WTC11 (cell line): ENCODE measurements around the gene FYCO1. TPM values are rescaled to one million over a fixed set of nuclear protein-coding genes. Genes with fewer than 3 reads are reported as not detected.

Source experiments
- ATAC-seq: fragments of 200-7000 bp; cut with Tn5 transposase; 2 replicates; pipeline ENCODE4 v1.10.0; 2021; ENCODE audit warnings: mild to moderate bottlenecking, moderate library complexity
- CTCF ChIA-PET: fragments of 300-600 bp; sonication (Branson Sonifier 250); formaldehyde crosslinking; loops from one replicate; lab custom pipeline; 2021; ENCODE audit warnings: antibody characterized with exemption; lab: Charles Lee
- POLR2A ChIA-PET: fragments of 350-600 bp; sonication (Branson Sonifier 250); formaldehyde crosslinking; loops from one replicate; lab custom pipeline; 2021; ENCODE audit warnings: antibody characterized with exemption; lab: Charles Lee
- DNase-seq: peaks from one replicate; pipeline ENCODE4 v3.0.0; 2021; ENCODE audit warnings: low spot score
- H3K27ac Mint-ChIP-seq: 2 replicates; pipeline ENCODE4 v1.8.0; 2021; ENCODE audit warnings: mixed read lengths
- H3K27me3 Mint-ChIP-seq: 2 replicates; pipeline ENCODE4 v1.8.0; 2021; ENCODE audit warnings: low read depth, mild to moderate bottlenecking, moderate library complexity, mixed read lengths
- H3K36me3 Mint-ChIP-seq: 2 replicates; pipeline ENCODE4 v1.8.0; 2021; ENCODE audit warnings: mixed read lengths
- H3K4me1 Mint-ChIP-seq: 2 replicates; pipeline ENCODE4 v1.8.0; 2022; ENCODE audit warnings: mixed read lengths
- H3K4me3 Mint-ChIP-seq: 2 replicates; pipeline ENCODE4 v1.8.0; 2021; ENCODE audit warnings: mild to moderate bottlenecking, moderate library complexity, mixed read lengths
- H3K9me3 Mint-ChIP-seq: 2 replicates; pipeline ENCODE4 v1.8.0; 2021; ENCODE audit warnings: mixed read lengths
- CREB1 ChIP-seq: sonication (generic); formaldehyde crosslinking; IDR thresholded peaks from 2 replicates; pipeline ENCODE4 v1.8.0; 2023; ENCODE audit warnings: mild to moderate bottlenecking, missing genetic modification reagents
- ETV6 ChIP-seq: sonication (generic); formaldehyde crosslinking; IDR thresholded peaks from 2 replicates; pipeline ENCODE4 v1.8.1; 2022; ENCODE audit warnings: mild to moderate bottlenecking, missing genetic modification reagents
- FOXP1 ChIP-seq: sonication (generic); formaldehyde crosslinking; IDR thresholded peaks from 2 replicates; pipeline ENCODE4 v1.8.0; 2022; ENCODE audit warnings: missing genetic modification reagents, mild to moderate bottlenecking, moderate library complexity, borderline replicate concordance
- GRHL2 ChIP-seq: fragments of 250-450 bp; sonication (Bioruptor Pico); IDR thresholded peaks from 2 replicates; pipeline ENCODE4 v1.8.0; 2022; ENCODE audit warnings: mild to moderate bottlenecking, moderate library complexity; ENCODE audit not compliant: insufficient replicate concordance, severe bottlenecking
- HMGA2 ChIP-seq: fragments of 250-450 bp; sonication (Bioruptor Pico); IDR thresholded peaks from 2 replicates; pipeline ENCODE4 v1.4.0; 2021; ENCODE audit warnings: mild to moderate bottlenecking, moderate library complexity
- IRF2 ChIP-seq: sonication (generic); formaldehyde crosslinking; IDR thresholded peaks from 2 replicates; pipeline ENCODE4 v1.8.0; 2022; ENCODE audit warnings: low read depth, missing genetic modification reagents, borderline replicate concordance
- JAZF1 ChIP-seq: fragments of 250-450 bp; sonication (Bioruptor Pico); IDR thresholded peaks from 2 replicates; pipeline ENCODE4 v1.9.0; 2021; ENCODE audit warnings: moderate library complexity, mild to moderate bottlenecking, inconsistent platforms
- MXD4 ChIP-seq: fragments of 250-450 bp; sonication (Bioruptor Pico); IDR thresholded peaks from 2 replicates; pipeline ENCODE4 v1.8.0; 2021; ENCODE audit warnings: mild to moderate bottlenecking, moderate library complexity, borderline replicate concordance
- RORB ChIP-seq: fragments of 250-450 bp; sonication (Bioruptor Pico); IDR thresholded peaks from 2 replicates; pipeline ENCODE4 v1.9.0; 2021; ENCODE audit warnings: mild to moderate bottlenecking
- SMAD3 ChIP-seq: sonication (generic); formaldehyde crosslinking; IDR thresholded peaks from 2 replicates; pipeline ENCODE4 v1.8.0; 2022; ENCODE audit warnings: missing genetic modification reagents, mild to moderate bottlenecking, borderline replicate concordance
- SMAD4 ChIP-seq: sonication (generic); formaldehyde crosslinking; IDR thresholded peaks from 2 replicates; pipeline ENCODE4 v1.8.0; 2022; ENCODE audit warnings: mild to moderate bottlenecking, missing genetic modification reagents
- SOX15 ChIP-seq: fragments of 250-450 bp; sonication (Bioruptor Pico); IDR thresholded peaks from 2 replicates; pipeline ENCODE4 v1.9.0; 2021; ENCODE audit warnings: mild to moderate bottlenecking
- TEAD1 ChIP-seq: sonication (generic); formaldehyde crosslinking; IDR thresholded peaks from 2 replicates; pipeline ENCODE4 v1.8.0; 2022; ENCODE audit warnings: mild to moderate bottlenecking, missing genetic modification reagents
- TEAD4 ChIP-seq: sonication (generic); formaldehyde crosslinking; IDR thresholded peaks from 2 replicates; pipeline ENCODE4 v1.8.0; 2022; ENCODE audit warnings: mild to moderate bottlenecking, missing genetic modification reagents
- ZNF138 ChIP-seq: sonication (generic); formaldehyde crosslinking; conservative IDR thresholded peaks from 2 replicates; pipeline ENCODE4 v1.8.1; 2022; ENCODE audit warnings: mild to moderate bottlenecking, moderate library complexity, missing genetic modification reagents
- ZNF317 ChIP-seq: sonication (generic); formaldehyde crosslinking; IDR thresholded peaks from 2 replicates; pipeline ENCODE4 v1.8.1; 2023; ENCODE audit warnings: low read depth, mild to moderate bottlenecking, moderate library complexity, missing genetic modification reagents, borderline replicate concordance
- ZNF416 ChIP-seq: fragments of 250-450 bp; sonication (Bioruptor Pico); IDR thresholded peaks from 2 replicates; pipeline ENCODE4 v1.9.0; 2021; ENCODE audit warnings: mild to moderate bottlenecking, inconsistent platforms
- total RNA-seq: library from RNA; stranded (reverse); gene quantifications from 3 replicates; pipeline ENCODE4 v1.2.3, GENCODE V29; 2021
- TF ChIP-seq, protein P1 (sequence below): sonication (generic); formaldehyde crosslinking; IDR thresholded peaks from 2 replicates; pipeline ENCODE4 v1.8.0; 2022; ENCODE audit warnings: mild to moderate bottlenecking, missing genetic modification reagents
- TF ChIP-seq, protein P2 (sequence below): sonication (generic); formaldehyde crosslinking; IDR thresholded peaks from 2 replicates; pipeline ENCODE4 v1.8.0; 2022; ENCODE audit warnings: missing genetic modification reagents
- TF ChIP-seq, protein P3 (sequence below): sonication (generic); formaldehyde crosslinking; IDR thresholded peaks from 2 replicates; pipeline ENCODE4 v1.8.0; 2023; ENCODE audit warnings: missing genetic modification reagents
- TF ChIP-seq, protein P4 (sequence below): sonication (generic); formaldehyde crosslinking; IDR thresholded peaks from 2 replicates; pipeline ENCODE4 v1.8.1; 2022; ENCODE audit warnings: low read depth, missing genetic modification reagents, borderline replicate concordance
- TF ChIP-seq, protein P5 (sequence below): sonication (generic); formaldehyde crosslinking; IDR thresholded peaks from 2 replicates; pipeline ENCODE4 v1.8.1; 2022; ENCODE audit warnings: mild to moderate bottlenecking, missing genetic modification reagents, moderate library complexity, borderline replicate concordance
- TF ChIP-seq, protein P6 (sequence below): fragments of 250-450 bp; sonication (Bioruptor Pico); IDR thresholded peaks from 2 replicates; pipeline ENCODE4 v1.8.0; 2021; ENCODE audit warnings: mild to moderate bottlenecking
- TF ChIP-seq, protein P7 (sequence below): fragments of 250-450 bp; sonication (Bioruptor Pico); IDR thresholded peaks from 2 replicates; pipeline ENCODE4 v2.1.2; 2022; ENCODE audit warnings: mild to moderate bottlenecking, moderate library complexity

The FYCO1 gene
- total RNA-seq, 1 experiment from 2014 or later: 13.9 TPM

DNA sequence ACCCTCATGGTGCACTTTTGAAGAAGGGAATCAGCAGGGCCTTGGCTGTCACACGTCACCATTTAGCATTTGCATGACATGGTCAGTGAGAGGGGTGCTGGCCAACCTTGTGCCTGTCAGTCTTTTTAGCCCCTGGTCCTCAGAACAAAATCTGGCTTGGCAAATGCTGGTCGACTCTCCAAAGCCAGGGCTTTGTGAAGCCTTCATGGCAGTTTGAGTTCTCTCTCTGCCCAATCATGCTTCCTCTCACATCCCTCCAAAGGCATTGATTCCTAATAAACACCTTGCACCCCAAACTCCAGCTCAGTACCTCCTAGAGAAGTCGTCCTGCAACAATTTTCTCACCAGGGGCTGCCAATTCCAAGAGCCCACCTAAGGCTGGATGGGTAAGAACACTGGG is 89.9 kb downstream of the FYCO1 start:
- Mint-ChIP-seq H3K4me3 (no peak overlapping the region), H3K4me1 (no peaks in the 10 kb centered on the region), H3K36me3 (no peaks in the 10 kb centered on the region), H3K27me3 (no peaks in the 10 kb centered on the region), H3K27ac (no peak overlapping the region), H3K9me3 (peaks cover 4% of the 10 kb centered on the region; the same call in 1 of the 2 replicates)
- CTCF ChIA-PET: no interaction called here
- DNase-seq: no peak
- no peak for TF ChIP-seq MXD4 (CRISPR knock-in tag)
- TF ChIP-seq SMAD4: no peak
- TF ChIP-seq ETV6: no peak
- no peak for TF ChIP-seq JAZF1 (CRISPR knock-in tag)
- TF ChIP-seq, protein P1, sequence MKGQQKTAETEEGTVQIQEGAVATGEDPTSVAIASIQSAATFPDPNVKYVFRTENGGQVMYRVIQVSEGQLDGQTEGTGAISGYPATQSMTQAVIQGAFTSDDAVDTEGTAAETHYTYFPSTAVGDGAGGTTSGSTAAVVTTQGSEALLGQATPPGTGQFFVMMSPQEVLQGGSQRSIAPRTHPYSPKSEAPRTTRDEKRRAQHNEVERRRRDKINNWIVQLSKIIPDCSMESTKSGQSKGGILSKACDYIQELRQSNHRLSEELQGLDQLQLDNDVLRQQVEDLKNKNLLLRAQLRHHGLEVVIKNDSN (CRISPR knock-in tag): no peak
- TF ChIP-seq ZNF138 (CRISPR knock-in tag): no peak
- TF ChIP-seq HMGA2 (CRISPR knock-in tag): no peak
- TF ChIP-seq ZNF317 (CRISPR knock-in tag): no peak
- no peak for TF ChIP-seq TEAD4 (CRISPR knock-in tag)
- no peak for TF ChIP-seq ZNF416 (CRISPR knock-in tag)
- TF ChIP-seq GRHL2 (CRISPR knock-in tag): no peak
- no peak for TF ChIP-seq RORB (CRISPR knock-in tag)
- TF ChIP-seq, protein P2, sequence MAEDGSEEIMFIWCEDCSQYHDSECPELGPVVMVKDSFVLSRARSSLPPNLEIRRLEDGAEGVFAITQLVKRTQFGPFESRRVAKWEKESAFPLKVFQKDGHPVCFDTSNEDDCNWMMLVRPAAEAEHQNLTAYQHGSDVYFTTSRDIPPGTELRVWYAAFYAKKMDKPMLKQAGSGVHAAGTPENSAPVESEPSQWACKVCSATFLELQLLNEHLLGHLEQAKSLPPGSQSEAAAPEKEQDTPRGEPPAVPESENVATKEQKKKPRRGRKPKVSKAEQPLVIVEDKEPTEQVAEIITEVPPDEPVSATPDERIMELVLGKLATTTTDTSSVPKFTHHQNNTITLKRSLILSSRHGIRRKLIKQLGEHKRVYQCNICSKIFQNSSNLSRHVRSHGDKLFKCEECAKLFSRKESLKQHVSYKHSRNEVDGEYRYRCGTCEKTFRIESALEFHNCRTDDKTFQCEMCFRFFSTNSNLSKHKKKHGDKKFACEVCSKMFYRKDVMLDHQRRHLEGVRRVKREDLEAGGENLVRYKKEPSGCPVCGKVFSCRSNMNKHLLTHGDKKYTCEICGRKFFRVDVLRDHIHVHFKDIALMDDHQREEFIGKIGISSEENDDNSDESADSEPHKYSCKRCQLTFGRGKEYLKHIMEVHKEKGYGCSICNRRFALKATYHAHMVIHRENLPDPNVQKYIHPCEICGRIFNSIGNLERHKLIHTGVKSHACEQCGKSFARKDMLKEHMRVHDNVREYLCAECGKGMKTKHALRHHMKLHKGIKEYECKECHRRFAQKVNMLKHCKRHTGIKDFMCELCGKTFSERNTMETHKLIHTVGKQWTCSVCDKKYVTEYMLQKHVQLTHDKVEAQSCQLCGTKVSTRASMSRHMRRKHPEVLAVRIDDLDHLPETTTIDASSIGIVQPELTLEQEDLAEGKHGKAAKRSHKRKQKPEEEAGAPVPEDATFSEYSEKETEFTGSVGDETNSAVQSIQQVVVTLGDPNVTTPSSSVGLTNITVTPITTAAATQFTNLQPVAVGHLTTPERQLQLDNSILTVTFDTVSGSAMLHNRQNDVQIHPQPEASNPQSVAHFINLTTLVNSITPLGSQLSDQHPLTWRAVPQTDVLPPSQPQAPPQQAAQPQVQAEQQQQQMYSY (CRISPR knock-in tag): no peak
- no peak for TF ChIP-seq FOXP1 (CRISPR knock-in tag)
- TF ChIP-seq, protein P3, sequence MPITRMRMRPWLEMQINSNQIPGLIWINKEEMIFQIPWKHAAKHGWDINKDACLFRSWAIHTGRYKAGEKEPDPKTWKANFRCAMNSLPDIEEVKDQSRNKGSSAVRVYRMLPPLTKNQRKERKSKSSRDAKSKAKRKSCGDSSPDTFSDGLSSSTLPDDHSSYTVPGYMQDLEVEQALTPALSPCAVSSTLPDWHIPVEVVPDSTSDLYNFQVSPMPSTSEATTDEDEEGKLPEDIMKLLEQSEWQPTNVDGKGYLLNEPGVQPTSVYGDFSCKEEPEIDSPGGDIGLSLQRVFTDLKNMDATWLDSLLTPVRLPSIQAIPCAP (CRISPR knock-in tag): no peak
- TF ChIP-seq TEAD1 (CRISPR knock-in tag): no peak
- TF ChIP-seq SMAD3 (CRISPR knock-in tag): no peak
- TF ChIP-seq, protein P4, sequence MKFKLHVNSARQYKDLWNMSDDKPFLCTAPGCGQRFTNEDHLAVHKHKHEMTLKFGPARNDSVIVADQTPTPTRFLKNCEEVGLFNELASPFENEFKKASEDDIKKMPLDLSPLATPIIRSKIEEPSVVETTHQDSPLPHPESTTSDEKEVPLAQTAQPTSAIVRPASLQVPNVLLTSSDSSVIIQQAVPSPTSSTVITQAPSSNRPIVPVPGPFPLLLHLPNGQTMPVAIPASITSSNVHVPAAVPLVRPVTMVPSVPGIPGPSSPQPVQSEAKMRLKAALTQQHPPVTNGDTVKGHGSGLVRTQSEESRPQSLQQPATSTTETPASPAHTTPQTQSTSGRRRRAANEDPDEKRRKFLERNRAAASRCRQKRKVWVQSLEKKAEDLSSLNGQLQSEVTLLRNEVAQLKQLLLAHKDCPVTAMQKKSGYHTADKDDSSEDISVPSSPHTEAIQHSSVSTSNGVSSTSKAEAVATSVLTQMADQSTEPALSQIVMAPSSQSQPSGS (CRISPR knock-in tag): no peak
- TF ChIP-seq SOX15 (CRISPR knock-in tag): no peak
- POLR2A ChIA-PET: no interaction called here
- ATAC-seq: no peak

DNA sequence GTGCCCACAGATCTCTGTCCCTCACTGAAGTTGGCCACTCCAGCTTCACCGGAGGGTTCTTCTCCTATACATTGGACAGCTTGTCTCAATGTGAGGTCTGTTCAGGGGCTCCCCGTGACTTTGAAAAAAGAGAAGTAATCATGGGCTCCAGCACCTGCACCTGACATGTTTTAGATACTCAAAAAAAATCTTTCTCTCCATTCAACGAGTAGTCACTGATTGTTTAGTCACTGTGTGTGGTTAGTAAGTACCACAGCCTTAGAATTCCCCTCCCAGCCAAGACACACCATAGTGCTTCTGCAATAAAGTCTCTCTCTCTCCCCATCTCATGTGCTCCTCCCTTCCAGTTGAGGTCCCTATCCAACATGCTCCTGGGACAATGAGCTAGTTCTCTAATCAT is 90.7 kb downstream of the FYCO1 start:
- POLR2A ChIA-PET: no interaction called here
- ATAC-seq (no peak), DNase-seq (no peak)
- no peaks in the 10 kb centered on the region for H3K4me1 Mint-ChIP-seq
- no peak overlapping the region for H3K4me3 Mint-ChIP-seq
- no peak overlapping the region for H3K27ac Mint-ChIP-seq
- peaks cover 4% of the 10 kb centered on the region; the same call in 1 of the 2 replicates for H3K9me3 Mint-ChIP-seq
- CTCF ChIA-PET: no interaction called here
- no peaks in the 10 kb centered on the region for H3K27me3 Mint-ChIP-seq
- H3K36me3 Mint-ChIP-seq: no peaks in the 10 kb centered on the region
- TF ChIP-seq, protein P5, sequence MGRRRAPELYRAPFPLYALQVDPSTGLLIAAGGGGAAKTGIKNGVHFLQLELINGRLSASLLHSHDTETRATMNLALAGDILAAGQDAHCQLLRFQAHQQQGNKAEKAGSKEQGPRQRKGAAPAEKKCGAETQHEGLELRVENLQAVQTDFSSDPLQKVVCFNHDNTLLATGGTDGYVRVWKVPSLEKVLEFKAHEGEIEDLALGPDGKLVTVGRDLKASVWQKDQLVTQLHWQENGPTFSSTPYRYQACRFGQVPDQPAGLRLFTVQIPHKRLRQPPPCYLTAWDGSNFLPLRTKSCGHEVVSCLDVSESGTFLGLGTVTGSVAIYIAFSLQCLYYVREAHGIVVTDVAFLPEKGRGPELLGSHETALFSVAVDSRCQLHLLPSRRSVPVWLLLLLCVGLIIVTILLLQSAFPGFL (CRISPR knock-in tag): no peak
- TF ChIP-seq IRF2 (CRISPR knock-in tag) (no peak), FOXP1 (CRISPR knock-in tag) (no peak), CREB1 (CRISPR knock-in tag) (no peak)
- TF ChIP-seq, protein P6, sequence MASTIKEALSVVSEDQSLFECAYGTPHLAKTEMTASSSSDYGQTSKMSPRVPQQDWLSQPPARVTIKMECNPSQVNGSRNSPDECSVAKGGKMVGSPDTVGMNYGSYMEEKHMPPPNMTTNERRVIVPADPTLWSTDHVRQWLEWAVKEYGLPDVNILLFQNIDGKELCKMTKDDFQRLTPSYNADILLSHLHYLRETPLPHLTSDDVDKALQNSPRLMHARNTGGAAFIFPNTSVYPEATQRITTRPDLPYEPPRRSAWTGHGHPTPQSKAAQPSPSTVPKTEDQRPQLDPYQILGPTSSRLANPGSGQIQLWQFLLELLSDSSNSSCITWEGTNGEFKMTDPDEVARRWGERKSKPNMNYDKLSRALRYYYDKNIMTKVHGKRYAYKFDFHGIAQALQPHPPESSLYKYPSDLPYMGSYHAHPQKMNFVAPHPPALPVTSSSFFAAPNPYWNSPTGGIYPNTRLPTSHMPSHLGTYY: no peak
- TF ChIP-seq, protein P1 (CRISPR knock-in tag): no peak
- TF ChIP-seq, protein P7, sequence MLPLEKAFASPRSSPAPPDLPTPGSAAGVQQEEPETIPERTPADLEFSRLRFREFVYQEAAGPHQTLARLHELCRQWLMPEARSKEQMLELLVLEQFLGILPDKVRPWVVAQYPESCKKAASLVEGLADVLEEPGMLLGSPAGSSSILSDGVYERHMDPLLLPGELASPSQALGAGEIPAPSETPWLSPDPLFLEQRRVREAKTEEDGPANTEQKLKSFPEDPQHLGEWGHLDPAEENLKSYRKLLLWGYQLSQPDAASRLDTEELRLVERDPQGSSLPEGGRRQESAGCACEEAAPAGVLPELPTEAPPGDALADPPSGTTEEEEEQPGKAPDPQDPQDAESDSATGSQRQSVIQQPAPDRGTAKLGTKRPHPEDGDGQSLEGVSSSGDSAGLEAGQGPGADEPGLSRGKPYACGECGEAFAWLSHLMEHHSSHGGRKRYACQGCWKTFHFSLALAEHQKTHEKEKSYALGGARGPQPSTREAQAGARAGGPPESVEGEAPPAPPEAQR (CRISPR knock-in tag): no peak
